H9 (cell line): Measurements from ENCODE around the gene ARF5. TPM values are rescaled to one million over a fixed set of nuclear protein-coding genes. Genes with fewer than 3 reads are reported as not detected.

ENCODE experiments used
- DNase-seq: peaks from one replicate; pipeline ENCODE4 v3.0.0-alpha.2; 2017
- H2AFZ ChIP-seq: one replicate; pipeline ENCODE4 v1.6.1; 2013; ENCODE audit warnings: mild to moderate bottlenecking, low read length, control low read depth, moderate library complexity
- H2AK5ac ChIP-seq: 2 replicates; pipeline ENCODE4 v1.6.1; 2013; ENCODE audit warnings: low read length, control low read depth, mixed read lengths; ENCODE audit not compliant: insufficient read length
- H2BK120ac ChIP-seq: one replicate; pipeline ENCODE4 v1.6.1; 2013; ENCODE audit warnings: low read depth, mild to moderate bottlenecking, low read length, control low read depth, inconsistent platforms; ENCODE audit not compliant: poor library complexity, severe bottlenecking
- H2BK12ac ChIP-seq: 2 replicates; pipeline ENCODE4 v1.6.1; 2013; ENCODE audit warnings: low read length, control low read depth, mixed read lengths, low read depth; ENCODE audit not compliant: insufficient read length
- H2BK15ac ChIP-seq: 2 replicates; pipeline ENCODE4 v1.6.1; 2013; ENCODE audit warnings: low read depth, low read length, control low read depth
- H2BK20ac ChIP-seq: one replicate; pipeline ENCODE4 v1.6.1; 2013; ENCODE audit warnings: low read depth, mild to moderate bottlenecking, low read length, control low read depth, inconsistent platforms; ENCODE audit not compliant: poor library complexity, severe bottlenecking
- H2BK5ac ChIP-seq: 2 replicates; pipeline ENCODE4 v1.6.1; 2013; ENCODE audit warnings: low read length, control low read depth, mixed read lengths; ENCODE audit not compliant: insufficient read length
- H3K14ac ChIP-seq: 2 replicates; pipeline ENCODE4 v1.6.1; 2013; ENCODE audit warnings: low read length, control low read depth; ENCODE audit not compliant: insufficient read depth
- H3K18ac ChIP-seq: 2 replicates; pipeline ENCODE4 v1.6.1; 2013; ENCODE audit warnings: low read depth, mild to moderate bottlenecking, mixed read lengths, low read length, control low read depth; ENCODE audit not compliant: insufficient read length
- H3K23ac ChIP-seq: 2 replicates; pipeline ENCODE4 v1.6.1; 2013; ENCODE audit warnings: low read length, control low read depth, mixed read lengths, low read depth; ENCODE audit not compliant: insufficient read length
- H3K23me2 ChIP-seq: 2 replicates; pipeline ENCODE4 v1.6.1; 2013; ENCODE audit warnings: low read depth, mild to moderate bottlenecking, mixed read lengths, low read length, control low read depth; ENCODE audit not compliant: insufficient read length, poor library complexity, severe bottlenecking
- H3K27ac ChIP-seq: 2 replicates; pipeline ENCODE4 v1.5.1; 2013; ENCODE audit warnings: low read length, control low read depth, mixed read lengths, low read depth; ENCODE audit not compliant: insufficient read length
- H3K27me3 ChIP-seq: 2 replicates; pipeline ENCODE4 v1.6.1; 2013; ENCODE audit warnings: low read length, control low read depth, inconsistent platforms; ENCODE audit not compliant: insufficient read depth
- H3K4ac ChIP-seq: 2 replicates; pipeline ENCODE4 v1.6.1; 2013; ENCODE audit warnings: low read depth, mild to moderate bottlenecking, control low read depth, inconsistent platforms, low read length, moderate library complexity
- H3K4me1 ChIP-seq: 2 replicates; pipeline ENCODE4 v1.6.1; 2013; ENCODE audit warnings: low read length, control low read depth, inconsistent platforms; ENCODE audit not compliant: insufficient read depth
- H3K4me2 ChIP-seq: 2 replicates; pipeline ENCODE4 v1.6.1; 2013; ENCODE audit warnings: low read length, control low read depth, mixed read lengths; ENCODE audit not compliant: insufficient read length, insufficient read depth
- H3K56ac ChIP-seq: 2 replicates; pipeline ENCODE4 v1.6.1; 2013; ENCODE audit warnings: low read depth, mild to moderate bottlenecking, mixed read lengths, low read length, control low read depth; ENCODE audit not compliant: insufficient read length
- H3K79me1 ChIP-seq: 2 replicates; pipeline ENCODE4 v1.6.1; 2013; ENCODE audit warnings: low read depth, mild to moderate bottlenecking, moderate library complexity, low read length, control low read depth, inconsistent platforms; ENCODE audit not compliant: insufficient read depth, poor library complexity, severe bottlenecking
- H3K79me2 ChIP-seq: 2 replicates; pipeline ENCODE4 v1.6.1; 2013; ENCODE audit warnings: low read length, control low read depth, inconsistent platforms; ENCODE audit not compliant: insufficient read depth
- H3K9ac ChIP-seq: 2 replicates; pipeline ENCODE4 v1.6.1; 2013; ENCODE audit warnings: low read length, control low read depth, mixed read lengths; ENCODE audit not compliant: insufficient read length; ENCODE audit errors: extremely low read depth
- H3K9me3 ChIP-seq: one replicate; pipeline ENCODE4 v1.6.1; 2013; ENCODE audit warnings: low read depth, low read length, inconsistent platforms; ENCODE audit not compliant: control insufficient read depth
- H3T11ph ChIP-seq: one replicate; pipeline ENCODE4 v1.6.1; 2013; ENCODE audit warnings: mild to moderate bottlenecking, low read length, control low read depth, inconsistent platforms
- H4K20me1 ChIP-seq: one replicate; pipeline ENCODE4 v1.6.1; 2013; ENCODE audit not compliant: control insufficient read depth, insufficient read length, insufficient read depth
- H4K5ac ChIP-seq: 2 replicates; pipeline ENCODE4 v1.6.1; 2013; ENCODE audit warnings: low read depth, mild to moderate bottlenecking, mixed read lengths, low read length, control low read depth; ENCODE audit not compliant: insufficient read length
- H4K8ac ChIP-seq: replicated peaks from 2 replicates; pipeline ENCODE4 v1.6.1; 2013; ENCODE audit warnings: low read length, control low read depth, mixed read lengths, low read depth; ENCODE audit not compliant: insufficient read length
- H4K91ac ChIP-seq: 2 replicates; pipeline ENCODE4 v1.6.1; 2013; ENCODE audit warnings: low read depth, mild to moderate bottlenecking, moderate library complexity, mixed read lengths, low read length, control low read depth; ENCODE audit not compliant: insufficient read length
- H3K27ac Mint-ChIP-seq, 3 experiments: 2 replicates in 2 of 3; 3 replicates in 1 of 3; pipeline ENCODE4 v1.8.0; 2020 to 2021; ENCODE audit warnings: mixed read lengths in 3 of 3, mild to moderate bottlenecking in 1 of 3, moderate library complexity in 1 of 3
- H3K27me3 Mint-ChIP-seq: 2 replicates; pipeline ENCODE4 v1.8.0; 2021; ENCODE audit warnings: low read depth, mild to moderate bottlenecking, moderate library complexity, mixed read lengths
- H3K36me3 Mint-ChIP-seq, 3 experiments: 2 replicates in 2 of 3; 3 replicates in 1 of 3; pipeline ENCODE4 v1.8.0; 2020 to 2021; ENCODE audit warnings: low read depth in 3 of 3, mixed read lengths in 3 of 3; ENCODE audit not compliant: insufficient read depth in 1 of 3
- H3K4me1 Mint-ChIP-seq, 2 experiments: 2 replicates each; pipeline ENCODE4 v1.8.0; 2020; ENCODE audit warnings: mixed read lengths in 2 of 2
- H3K4me3 Mint-ChIP-seq, 2 experiments: 2 replicates in 1 of 2; 3 replicates in 1 of 2; pipeline ENCODE4 v1.8.0; 2020 to 2021; ENCODE audit warnings: mild to moderate bottlenecking in 2 of 2, mixed read lengths in 2 of 2, moderate library complexity in 1 of 2
- H3K9me3 Mint-ChIP-seq, 2 experiments: 2 replicates in 1 of 2; 3 replicates in 1 of 2; pipeline ENCODE4 v1.8.0; 2020; ENCODE audit warnings: mild to moderate bottlenecking in 2 of 2, mixed read lengths in 2 of 2, moderate library complexity in 1 of 2
- total RNA-seq: library from RNA; stranded (reverse); gene quantifications from 2 replicates; pipeline ENCODE4 v1.2.1, GENCODE V29; 2021
- TF ChIP-seq, protein P1 (sequence below): fragments of 200-600 bp; sonication (generic); conservative IDR thresholded peaks from 3 replicates; pipeline ENCODE4 v1.8.0; 2021; ENCODE audit warnings: antibody characterized with exemption, mild to moderate bottlenecking

Gene ARF5
- total RNA-seq, 1 experiment from 2014 or later = 169 TPM

DNA sequence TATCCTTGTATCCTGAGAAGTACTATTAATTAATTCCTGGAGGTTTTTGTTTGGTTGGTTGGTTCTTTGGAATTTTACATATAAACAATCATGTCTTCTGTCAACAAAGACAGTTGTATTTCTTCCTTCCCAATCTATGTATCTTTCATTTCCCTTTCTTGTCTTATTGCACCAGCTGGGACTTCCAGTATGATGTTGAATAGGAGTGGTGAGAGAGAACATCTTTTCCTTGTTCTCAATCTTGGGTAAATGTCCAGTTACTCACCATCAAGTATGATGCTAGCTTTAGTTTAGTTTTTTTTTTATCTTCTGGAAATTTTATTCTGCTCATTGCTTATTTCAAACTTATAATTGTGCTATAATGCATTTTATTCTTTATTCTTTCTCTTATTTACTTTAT, 37.1 kb downstream of the ARF5 start:
- Histone ChIP-seq H3K79me1 (no peaks in the 10 kb centered on the region), H3K4me2 (no peak overlapping the region), H3K18ac (no peak overlapping the region), H3K23ac (no peak overlapping the region), H2BK120ac (no peak overlapping the region), H4K20me1 (no peaks in the 10 kb centered on the region), H3K27ac (no peak overlapping the region), H2AK5ac (no peak overlapping the region), H3K14ac (no peak overlapping the region), H3K56ac (no peak overlapping the region), H3K79me2 (no peaks in the 10 kb centered on the region), H2BK15ac (no peak overlapping the region), H2BK5ac (no peak overlapping the region), H3K4me1 (no peaks in the 10 kb centered on the region), H4K8ac (no peak overlapping the region), H3T11ph (no peak overlapping the region), H3K23me2 (peaks cover 7% of the 10 kb centered on the region), H4K5ac (no peak overlapping the region), H3K9ac (no peak overlapping the region), H3K9me3 (no peaks in the 10 kb centered on the region), H4K91ac (no peak overlapping the region), H2AFZ (no peak overlapping the region), H2BK20ac (no peak overlapping the region), H2BK12ac (no peak overlapping the region), H3K4ac (no peak overlapping the region), H3K27me3 (peaks cover 2% of the 10 kb centered on the region; the same call in 1 of the 2 replicates)
- Mint-ChIP-seq H3K27ac (no peak overlapping the region), H3K4me3 (no peak overlapping the region), H3K9me3 (no peaks in the 10 kb centered on the region; a peak in 2 of 5 replicates), H3K27me3 (peaks cover 36% of the 10 kb centered on the region), H3K36me3 (no peaks in the 10 kb centered on the region), H3K4me1 (peaks cover 13 to 20% of the 10 kb centered on the region in 2 experiments)
- TF ChIP-seq, protein P1, sequence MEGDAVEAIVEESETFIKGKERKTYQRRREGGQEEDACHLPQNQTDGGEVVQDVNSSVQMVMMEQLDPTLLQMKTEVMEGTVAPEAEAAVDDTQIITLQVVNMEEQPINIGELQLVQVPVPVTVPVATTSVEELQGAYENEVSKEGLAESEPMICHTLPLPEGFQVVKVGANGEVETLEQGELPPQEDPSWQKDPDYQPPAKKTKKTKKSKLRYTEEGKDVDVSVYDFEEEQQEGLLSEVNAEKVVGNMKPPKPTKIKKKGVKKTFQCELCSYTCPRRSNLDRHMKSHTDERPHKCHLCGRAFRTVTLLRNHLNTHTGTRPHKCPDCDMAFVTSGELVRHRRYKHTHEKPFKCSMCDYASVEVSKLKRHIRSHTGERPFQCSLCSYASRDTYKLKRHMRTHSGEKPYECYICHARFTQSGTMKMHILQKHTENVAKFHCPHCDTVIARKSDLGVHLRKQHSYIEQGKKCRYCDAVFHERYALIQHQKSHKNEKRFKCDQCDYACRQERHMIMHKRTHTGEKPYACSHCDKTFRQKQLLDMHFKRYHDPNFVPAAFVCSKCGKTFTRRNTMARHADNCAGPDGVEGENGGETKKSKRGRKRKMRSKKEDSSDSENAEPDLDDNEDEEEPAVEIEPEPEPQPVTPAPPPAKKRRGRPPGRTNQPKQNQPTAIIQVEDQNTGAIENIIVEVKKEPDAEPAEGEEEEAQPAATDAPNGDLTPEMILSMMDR = no peak
- DNase-seq = no peak
